CD14-positive monocyte (primary cell): Measurements from ENCODE around the gene DTWD2. TPM values are rescaled to one million over a fixed set of nuclear protein-coding genes. Genes with fewer than 3 reads are reported as not detected.

Experiments used
- DNase-seq, 3 donors: peaks; one replicate each; pipeline ENCODE4 v3.0.0-alpha.2; 2011 to 2022
- H2AFZ ChIP-seq: 2 replicates; pipeline ENCODE4 v1.6.0; 2012; ENCODE audit warnings: mild to moderate bottlenecking, low read depth, low read length, inconsistent platforms; ENCODE audit not compliant: insufficient read depth, poor library complexity, severe bottlenecking
- H3K27ac ChIP-seq, 2 donors: 1 replicate in 1 of 2; 2 replicates in 1 of 2; pipeline ENCODE4 v1.5.1; 2012 to 2013; ENCODE audit warnings: low read length in 2 of 2, control low read depth in 1 of 2, inconsistent platforms in 1 of 2, low read depth in 1 of 2, mild to moderate bottlenecking in 1 of 2
- H3K27me3 ChIP-seq, 2 donors: one replicate each; pipeline versions ENCODE4 v1.6.0 to v1.6.1; 2011 to 2013; ENCODE audit warnings: low read length in 2 of 2; ENCODE audit not compliant: control insufficient read depth in 2 of 2, insufficient read depth in 2 of 2
- H3K36me3 ChIP-seq, 2 donors: replicated peaks in 1 of 2; 1 replicate in 1 of 2; 2 replicates in 1 of 2; pipeline versions ENCODE4 v1.5.1 to v1.6.1; 2012 to 2013; ENCODE audit warnings: low read length in 2 of 2, control low read depth in 1 of 2, inconsistent platforms in 1 of 2, mild to moderate bottlenecking in 1 of 2; ENCODE audit not compliant: insufficient read depth in 2 of 2, control insufficient read depth in 1 of 2
- H3K4me1 ChIP-seq, 2 donors: 1 replicate in 1 of 2; 2 replicates in 1 of 2; pipeline versions ENCODE4 v1.5.1 to v1.6.1; 2012 to 2013; ENCODE audit warnings: low read length in 2 of 2, control low read depth in 1 of 2, inconsistent platforms in 1 of 2, mild to moderate bottlenecking in 1 of 2, moderate library complexity in 1 of 2; ENCODE audit not compliant: insufficient read depth in 2 of 2, control insufficient read depth in 1 of 2
- H3K4me2 ChIP-seq: replicated peaks from 2 replicates; pipeline ENCODE3; 2012; ENCODE audit warnings: low read length, moderate library complexity, mild to moderate bottlenecking; ENCODE audit not compliant: poor library complexity, severe bottlenecking; ENCODE audit errors: extremely low read depth
- H3K4me3 ChIP-seq, 3 experiments: fragments of 200-600 bp in 1 of 3; sonication (generic) in 1 of 3; replicated peaks in 1 of 3; 1 replicate in 2 of 3; 2 replicates in 1 of 3; pipeline ENCODE4 v1.5.1; 2011 to 2013; ENCODE audit warnings: low read length in 3 of 3, mild to moderate bottlenecking in 3 of 3, control low read depth in 2 of 3, low read depth in 2 of 3, inconsistent platforms in 1 of 3, moderate library complexity in 1 of 3
- H3K79me2 ChIP-seq: 2 replicates; pipeline ENCODE4 v1.6.0; 2012; ENCODE audit warnings: mild to moderate bottlenecking, control low read depth, inconsistent platforms, low read length, moderate library complexity; ENCODE audit not compliant: insufficient read depth
- H3K9ac ChIP-seq: 2 replicates; pipeline ENCODE4 v1.6.0; 2017; ENCODE audit warnings: low read length, mild to moderate bottlenecking; ENCODE audit not compliant: insufficient read depth, poor library complexity, severe bottlenecking
- H3K9me3 ChIP-seq, 2 donors: replicated peaks in 1 of 2; 1 replicate in 1 of 2; 2 replicates in 1 of 2; pipeline versions ENCODE4 v1.5.1 to v1.6.1; 2012 to 2013; ENCODE audit warnings: low read length in 2 of 2, control low read depth in 1 of 2; ENCODE audit not compliant: control insufficient read depth in 1 of 2, insufficient read depth in 1 of 2
- H4K20me1 ChIP-seq: 2 replicates; pipeline ENCODE4 v1.6.0; 2012; ENCODE audit warnings: mild to moderate bottlenecking, low read length, control low read depth, moderate library complexity; ENCODE audit not compliant: insufficient read depth
- H3K27ac Mint-ChIP-seq, 7 donors: one replicate each; pipeline ENCODE4 v1.8.0; 2020; ENCODE audit warnings: mild to moderate bottlenecking in 7 of 7, mixed read lengths in 7 of 7, moderate library complexity in 6 of 7, inconsistent platforms in 2 of 7
- H3K27me3 Mint-ChIP-seq, 3 donors: one replicate each; pipeline ENCODE4 v1.8.0; 2021 to 2022; ENCODE audit warnings: low read depth in 3 of 3, mild to moderate bottlenecking in 3 of 3, mixed read lengths in 3 of 3, moderate library complexity in 3 of 3, inconsistent platforms in 1 of 3
- H3K36me3 Mint-ChIP-seq, 2 donors: one replicate each; pipeline ENCODE4 v1.8.0; 2020; ENCODE audit warnings: mixed read lengths in 2 of 2, inconsistent platforms in 1 of 2, mild to moderate bottlenecking in 1 of 2
- H3K4me1 Mint-ChIP-seq: one replicate; pipeline ENCODE4 v1.8.0; 2020; ENCODE audit warnings: mild to moderate bottlenecking, mixed read lengths
- H3K4me3 Mint-ChIP-seq, 2 donors: one replicate each; pipeline ENCODE4 v1.8.0; 2020; ENCODE audit warnings: mild to moderate bottlenecking in 2 of 2, mixed read lengths in 2 of 2, moderate library complexity in 1 of 2
- H3K9me3 Mint-ChIP-seq, 7 donors: one replicate each; pipeline ENCODE4 v1.8.0; 2020 to 2022; ENCODE audit warnings: mixed read lengths in 7 of 7, mild to moderate bottlenecking in 6 of 7, moderate library complexity in 6 of 7, inconsistent platforms in 2 of 7
- CTCF ChIP-seq: fragments of 200-600 bp; IDR thresholded peaks from one replicate; pipeline ENCODE4 v1.8.0; 2022; ENCODE audit warnings: antibody characterized with exemption, mild to moderate bottlenecking
- intact Hi-C, 2 donors: fragments of 100-400 bp; cut with micrococcal nuclease; formaldehyde crosslinking; loops; one replicate each; pipeline versions ENCODE4 v1.15.0 to v1.15.1; 2023
- polyA plus RNA-seq, 3 donors: library from polyadenylated mRNA; depleted of rRNA in 1 of 3; unstranded in 2 of 3; stranded (reverse) in 1 of 3; fragments of 300-500 nt in 2 of 3; fragments of >200 nt in 1 of 3; fragmentation: Illumina TruSeq in 2 of 3; gene quantifications; 1 replicate in 2 of 3; 2 replicates in 1 of 3; pipeline ENCODE4 v1.2.3, GENCODE V29; 2012 to 2021

DTWD2 gene
- polyA plus RNA-seq, 3 donors: 1.2 to 2.7 (median 2.5) TPM

GRCh38 chr5:118863345-118863744, 125.0 kb downstream of the DTWD2 start:
- no peak overlapping the region for H3K4me2 ChIP-seq
- no peak for TF ChIP-seq CTCF
- Mint-ChIP-seq H3K27ac (no peak overlapping the region), H3K9me3 (peaks cover 0 to 2% (median 0%) of the 10 kb centered on the region in 7 donors), H3K4me3 (no peak overlapping the region), H3K4me1 (no peaks in the 10 kb centered on the region), H3K27me3 (no peaks in the 10 kb centered on the region), H3K36me3 (no peaks in the 10 kb centered on the region)
- no peaks in the 10 kb centered on the region for H3K27me3 ChIP-seq
- no peaks in the 10 kb centered on the region for H3K79me2 ChIP-seq
- H3K36me3 ChIP-seq: no peaks in the 10 kb centered on the region
- no peak overlapping the region for H2AFZ ChIP-seq
- no peaks in the 10 kb centered on the region for H3K9me3 ChIP-seq
- DNase-seq: no peak
- no peaks in the 10 kb centered on the region for H4K20me1 ChIP-seq
- H3K27ac ChIP-seq: no peak overlapping the region
- no peak overlapping the region for H3K4me3 ChIP-seq
- intact Hi-C loops: no loop called here
- H3K4me1 ChIP-seq: no peaks in the 10 kb centered on the region
- no peak overlapping the region for H3K9ac ChIP-seq

- H4K20me1 ChIP-seq: no peaks in the 10 kb centered on the region
- H2AFZ ChIP-seq: no peak overlapping the region
- Mint-ChIP-seq H3K4me1 (peaks cover 3% of the 10 kb centered on the region), H3K4me3 (no peak overlapping the region), H3K27ac (no peak overlapping the region), H3K36me3 (no peaks in the 10 kb centered on the region), H3K27me3 (no peaks in the 10 kb centered on the region), H3K9me3 (peaks cover 0 to 2% (median 0%) of the 10 kb centered on the region in 7 donors)
- no peak overlapping the region for H3K4me2 ChIP-seq
- H3K9ac ChIP-seq: no peak overlapping the region
- no peak for DNase-seq
- H3K79me2 ChIP-seq: no peaks in the 10 kb centered on the region
- H3K36me3 ChIP-seq: no peaks in the 10 kb centered on the region
- no peak overlapping the region for H3K4me3 ChIP-seq
- H3K27ac ChIP-seq: no peak overlapping the region
- no peaks in the 10 kb centered on the region for H3K4me1 ChIP-seq
- no peaks in the 10 kb centered on the region for H3K27me3 ChIP-seq
- no peaks in the 10 kb centered on the region for H3K9me3 ChIP-seq
- intact Hi-C loops: no loop called here
- no peak for TF ChIP-seq CTCF
Measured at GRCh38 chr5:118862596-118862995, 125.8 kb downstream of the DTWD2 start.
